NCI-H2171 (cell line): ENCODE data around the gene PGAP6.
"Not testable (repeated sequence)": the region's sequence is repeated elsewhere in the genome, so short reads cannot be mapped to it uniquely, and the experiment has no call there.

Experiments used
- DNase-seq: peaks from one replicate; lab custom pipeline; 2025; lab: John Stamatoyannopoulos, UW

PGAP6 gene

DNA sequence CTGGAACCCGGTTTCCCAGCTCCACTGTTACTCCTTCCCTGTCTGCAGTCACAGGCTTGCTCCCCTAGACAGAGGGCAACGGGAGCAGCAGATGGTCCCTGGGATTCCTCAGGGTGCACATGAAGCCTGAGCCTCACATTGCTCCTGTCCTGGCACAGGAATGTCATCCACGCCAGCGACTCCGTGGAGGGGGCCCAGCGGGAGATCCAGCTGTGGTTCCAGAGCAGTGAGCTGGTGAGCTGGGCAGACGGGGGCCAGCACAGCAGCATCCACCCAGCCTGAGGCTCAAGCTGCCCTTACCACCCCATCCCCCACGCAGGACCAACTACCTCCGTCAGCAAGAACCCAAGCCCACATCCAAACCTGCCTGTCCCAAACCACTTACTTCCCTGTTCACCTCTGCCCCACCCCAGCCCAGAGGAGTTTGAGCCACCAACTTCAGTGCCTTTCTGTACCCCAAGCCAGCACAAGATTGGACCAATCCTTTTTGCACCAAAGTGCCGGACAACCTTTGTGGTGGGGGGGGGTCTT is 18.3 kb upstream of the PGAP6 start:
- no peak for DNase-seq

- no peak for DNase-seq
Measured at GRCh38 chr16:399340-400019, 17.7 kb upstream of the PGAP6 start.

- no peak for DNase-seq
Measured at GRCh38 chr16:398561-399339, 17.0 kb upstream of the PGAP6 start.

- DNase-seq: no peak
Measured at GRCh38 chr16:397736-398332, 16.1 kb upstream of the PGAP6 start.

DNA sequence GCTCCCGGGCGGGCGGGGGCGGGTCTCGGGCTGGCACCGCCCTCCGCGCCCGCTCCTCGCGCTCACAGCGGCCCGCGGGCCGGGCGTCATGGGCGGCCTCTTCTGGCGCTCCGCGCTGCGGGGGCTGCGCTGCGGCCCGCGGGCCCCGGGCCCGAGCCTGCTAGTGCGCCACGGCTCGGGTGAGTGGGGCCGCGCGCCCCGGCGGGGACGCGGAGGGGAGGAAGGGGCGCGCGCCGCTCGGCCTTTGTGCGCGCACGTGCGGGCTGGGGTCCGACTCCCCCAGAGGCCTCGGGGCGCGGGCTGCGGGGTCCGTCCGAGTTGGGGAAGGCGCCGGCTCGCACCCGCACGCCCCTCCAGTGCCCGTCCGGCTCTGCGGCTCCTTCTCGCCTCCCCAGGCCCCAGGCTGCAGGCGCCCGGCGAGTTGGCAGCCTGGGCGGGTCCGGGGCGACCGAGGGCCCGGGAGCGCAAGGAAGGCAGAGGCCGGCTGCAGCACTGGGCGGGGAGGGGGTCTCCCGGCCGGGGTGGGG is 15.4 kb upstream of the PGAP6 start, which contains the start of gene NME4:
Gene NME4, plus strand, starts transcription at position 65 of the 527 bp plus-strand sequence. Its CDS starts 24 bp downstream, at position 89.
- DNase-seq: no peak

GRCh38 chr16:396605-397004 is 14.8 kb upstream of the PGAP6 start:
- DNase-seq: peak; percentile 61

DNA sequence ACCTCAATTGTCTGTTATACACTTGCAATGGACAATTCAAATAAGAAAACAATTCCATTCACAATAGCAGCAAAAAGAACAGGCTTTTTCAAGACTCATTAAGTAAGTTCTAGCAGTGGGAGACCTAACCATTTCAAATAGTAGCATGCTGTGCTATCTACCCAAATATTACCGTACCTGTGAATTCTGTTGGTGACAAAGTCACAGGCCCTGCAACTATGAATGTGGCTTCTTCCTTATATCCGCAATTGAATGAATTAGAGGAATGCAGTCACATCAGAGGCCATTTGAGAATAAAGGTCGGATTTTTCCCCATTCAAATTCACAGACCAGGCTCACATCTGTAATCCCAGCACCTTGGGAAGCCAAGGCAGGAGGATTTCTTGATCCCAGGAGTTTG is 14.4 kb upstream of the PGAP6 start:
- DNase-seq: no peak

DNA sequence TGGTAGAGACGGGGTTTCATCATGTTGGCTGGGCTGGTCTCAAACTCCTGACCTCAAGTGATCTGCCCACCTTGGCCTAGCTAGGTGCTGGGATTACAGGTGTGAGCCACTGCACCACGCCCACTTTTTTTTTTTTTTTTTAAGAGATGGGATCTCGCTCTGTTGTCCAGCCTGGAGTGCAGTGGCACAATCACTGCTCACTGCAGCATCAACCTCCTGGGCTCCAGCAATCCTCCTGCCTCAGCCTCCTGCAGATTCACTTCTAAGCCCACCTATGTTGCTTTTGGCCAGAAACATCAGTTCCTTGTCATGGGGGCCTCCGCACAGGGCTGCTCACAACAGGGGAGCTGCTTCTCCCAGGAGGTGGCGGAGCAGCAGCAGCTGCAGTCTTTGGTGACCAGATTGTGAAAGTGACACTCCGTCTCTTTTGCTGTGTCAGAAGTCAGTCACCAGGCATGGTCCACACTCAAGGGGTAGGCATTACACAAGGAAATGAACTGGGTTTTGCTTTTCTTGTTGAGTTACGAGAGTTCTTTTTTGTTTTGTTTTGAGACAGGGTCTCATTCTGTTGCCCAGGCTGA is 10.8 kb upstream of the PGAP6 start:
- no peak for DNase-seq

DNA sequence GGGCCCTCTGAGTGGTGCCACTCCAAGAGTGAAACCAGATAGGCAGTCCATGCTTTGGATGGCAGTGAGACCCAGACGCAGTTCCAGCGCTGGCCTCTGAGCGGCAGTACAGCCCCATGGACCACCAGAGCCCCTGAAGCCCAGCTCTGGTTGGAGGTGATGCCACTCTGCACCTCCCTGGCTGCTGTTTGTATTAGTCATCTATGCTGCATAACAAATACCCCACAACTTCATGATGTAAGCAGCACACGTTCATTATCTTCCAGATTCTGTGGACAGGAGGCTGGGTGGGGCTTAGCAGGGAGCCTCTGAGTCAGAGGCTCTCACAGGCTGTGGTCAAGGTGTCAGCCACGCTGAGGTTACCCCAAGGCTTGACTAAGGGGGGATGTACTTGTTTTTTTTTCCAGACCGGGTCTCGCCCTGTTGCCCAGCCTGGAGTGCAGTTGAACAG is 10.1 kb upstream of the PGAP6 start:
- DNase-seq: no peak

DNA sequence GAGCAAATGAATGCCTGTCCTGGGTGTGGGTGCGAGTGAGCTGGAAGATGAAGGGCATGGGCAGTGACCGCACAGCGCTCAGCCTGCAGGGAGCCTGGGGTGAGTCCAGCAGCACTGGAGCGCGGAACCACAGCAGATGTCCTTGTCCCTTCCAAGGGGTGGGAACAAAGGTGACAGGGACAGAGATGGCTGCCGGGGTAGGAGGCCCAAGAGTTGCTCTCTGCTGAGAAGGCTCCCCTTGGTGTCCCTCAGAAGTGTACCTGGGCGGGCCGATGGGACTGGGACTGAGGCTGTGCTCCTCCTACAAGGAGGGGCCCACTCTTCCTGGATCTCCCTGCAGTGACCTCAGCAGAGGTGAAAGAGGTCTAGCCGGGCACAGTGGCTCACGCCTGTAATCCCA is 7.6 kb upstream of the PGAP6 start:
- no peak for DNase-seq

DNA sequence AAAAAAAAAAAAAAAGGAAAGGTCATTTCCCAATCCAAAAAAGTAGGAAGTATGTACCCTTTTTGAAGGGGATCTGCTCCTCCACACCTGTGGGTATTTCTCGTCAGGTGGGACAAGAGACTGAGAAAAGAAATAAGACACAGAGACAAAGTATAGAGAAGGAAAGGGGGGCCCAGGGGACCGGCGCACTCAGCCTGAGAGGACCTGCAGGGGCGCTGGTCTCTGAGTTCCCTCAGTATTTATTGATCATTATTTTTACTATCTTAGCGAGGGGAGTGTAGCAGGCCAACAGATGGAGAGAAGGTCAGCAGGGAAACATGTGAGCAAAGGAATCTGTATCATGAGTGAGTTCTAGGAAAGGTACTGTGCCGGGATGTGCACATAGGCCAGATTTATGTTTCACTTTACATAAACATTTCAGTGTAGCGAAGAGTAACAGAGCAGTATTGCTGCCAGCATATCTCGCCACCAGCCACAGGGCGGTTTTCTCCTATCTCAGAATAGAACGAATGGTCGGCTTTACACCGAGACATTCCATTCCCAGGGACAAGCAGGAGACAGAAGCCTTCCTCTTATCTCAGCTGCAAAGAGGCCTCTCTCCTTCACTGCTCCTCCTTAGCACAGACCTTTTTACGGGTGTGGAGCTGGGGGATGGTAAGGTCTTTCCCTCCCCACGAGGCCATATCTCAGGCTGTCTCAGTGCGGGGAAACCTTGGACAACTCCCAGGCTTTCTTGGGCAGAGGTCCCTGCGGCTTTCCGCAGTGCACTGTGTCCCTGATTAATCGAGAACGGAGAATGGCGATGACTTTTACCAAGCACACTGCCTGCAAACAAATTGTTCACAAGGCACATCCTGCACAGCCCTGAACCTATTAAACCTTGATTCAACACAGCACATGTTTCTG is 6.2 kb upstream of the PGAP6 start:
- DNase-seq: not testable (repeated sequence)

DNA sequence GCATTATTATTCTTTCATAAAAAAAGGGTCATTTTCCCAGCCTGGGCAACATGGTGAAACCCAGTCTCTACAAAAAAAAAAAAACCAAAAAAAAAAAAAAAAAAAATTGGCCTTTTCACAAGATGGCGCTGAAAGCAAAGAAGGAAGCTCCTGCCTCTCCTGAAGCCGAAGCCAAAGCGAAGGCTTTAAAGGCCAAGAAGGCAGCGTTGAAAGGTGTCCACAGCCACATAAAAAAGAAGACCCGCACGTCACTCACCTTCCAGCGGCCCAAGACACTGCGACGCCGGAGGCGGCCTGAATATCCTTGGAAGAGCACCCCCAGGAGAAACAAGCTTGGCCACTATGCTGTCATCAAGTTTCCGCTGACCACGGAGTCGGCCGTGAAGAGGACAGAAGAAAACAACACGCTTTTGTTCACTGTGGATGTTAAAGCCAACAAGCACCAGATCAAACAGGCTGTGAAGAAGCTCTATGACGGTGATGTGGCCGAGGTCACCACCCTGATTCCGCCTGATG is 4.9 kb upstream of the PGAP6 start:
- no peak for DNase-seq

GRCh38 chr16:383326-384051 is 1.7 kb upstream of the PGAP6 start:
- no peak for DNase-seq

DNA sequence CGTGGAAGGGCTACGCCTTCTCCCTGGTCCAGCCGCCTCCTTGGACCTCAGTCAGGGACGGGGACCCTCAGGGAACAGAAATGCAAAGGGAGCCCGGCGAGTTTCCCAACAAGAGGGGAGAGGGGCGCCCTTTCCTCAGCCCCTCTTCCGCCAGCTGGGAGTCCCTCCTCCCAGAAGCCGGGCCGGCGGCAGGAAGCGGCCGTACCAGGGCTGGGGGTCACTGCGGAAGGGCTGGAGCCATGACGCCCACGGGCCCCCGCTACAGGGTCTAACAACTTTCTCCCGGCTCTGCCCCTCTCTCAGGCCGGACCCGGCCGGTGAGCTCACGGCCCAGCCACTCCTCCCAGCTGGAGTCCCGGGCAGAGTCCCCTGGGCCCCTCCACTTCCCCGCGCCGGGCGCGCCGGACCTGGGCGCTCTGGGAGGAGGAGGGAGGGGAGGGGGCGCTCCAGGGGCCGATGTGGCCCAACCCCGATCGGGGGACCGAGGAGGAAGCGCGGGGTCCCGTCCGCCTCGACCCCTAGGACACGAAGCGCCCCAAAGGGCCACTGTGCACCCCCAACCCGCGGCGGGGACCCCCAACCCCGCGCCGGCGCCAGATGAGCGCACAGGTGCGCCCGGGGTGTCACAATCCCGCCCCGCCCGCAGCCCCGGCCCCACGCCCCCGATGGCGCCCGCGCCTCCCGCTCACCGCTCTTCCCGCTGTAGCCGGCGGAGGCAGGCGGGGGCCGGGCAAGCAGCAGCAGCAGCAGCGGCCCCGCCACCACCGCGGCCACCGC is 578 bp downstream of the PGAP6 start:
- DNase-seq: no peak

- no peak for DNase-seq
Measured at GRCh38 chr16:380762-381011, 1.1 kb downstream of the PGAP6 start.

- DNase-seq: no peak
Measured at GRCh38 chr16:379961-380761, 1.6 kb downstream of the PGAP6 start.

DNA sequence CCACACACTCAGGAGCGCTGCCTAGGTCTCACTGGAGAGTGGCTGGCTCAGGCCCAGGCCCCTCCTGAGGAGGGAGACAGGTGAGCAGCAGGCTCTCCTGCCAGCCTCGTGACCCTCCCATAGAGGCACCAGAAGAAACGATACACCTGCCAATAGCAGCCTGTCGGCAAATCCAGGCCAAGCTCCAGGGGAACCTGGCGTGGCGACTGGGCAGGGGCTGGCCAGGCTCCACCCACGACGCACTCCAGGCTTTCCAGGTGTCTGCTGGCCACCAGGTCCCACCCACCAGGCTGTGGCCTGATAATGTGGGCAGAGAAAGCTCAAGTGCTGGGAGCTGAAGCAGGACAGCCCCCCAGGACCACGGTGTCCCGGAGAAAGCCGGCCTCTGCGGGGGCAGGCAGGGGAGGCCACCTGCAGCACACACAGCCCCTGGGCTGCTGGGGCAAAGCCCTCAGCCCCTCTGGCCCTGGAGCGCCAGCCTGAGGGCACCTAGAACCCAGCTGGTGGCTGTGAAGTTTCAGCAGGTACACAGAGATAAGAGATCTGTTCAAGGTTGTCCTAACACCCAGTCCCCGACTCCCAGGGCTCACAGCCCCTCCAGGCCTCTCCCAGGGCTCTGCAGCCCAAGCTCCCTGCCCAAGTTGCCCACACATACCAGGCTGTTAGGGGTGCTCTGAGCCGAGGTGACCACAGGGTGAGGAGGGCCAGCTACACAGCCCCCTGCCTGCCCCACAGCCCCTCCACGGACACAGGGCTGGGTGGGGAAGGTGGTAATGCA is 2.4 kb downstream of the PGAP6 start:
- no peak for DNase-seq

- no peak for DNase-seq
Measured at GRCh38 chr16:378821-379182, 3.0 kb downstream of the PGAP6 start.
